K562 (cell line): Measurements from ENCODE around the gene ADORA1. TPM values are rescaled to one million over a fixed set of nuclear protein-coding genes. Genes with fewer than 3 reads are reported as not detected.

Source experiments
- ATAC-seq: fragments of 200-7000 bp; cut with Tn5 transposase; 3 replicates; pipeline ENCODE4 v1.9.1; 2020; ENCODE audit warnings: moderate library complexity
- BruUV-seq: library from RNA; stranded (reverse); fragments of 400-500 nt; replicated peaks from 2 replicates; lab custom pipeline; 2021; lab: Mats Ljungman, UMichigan
- CTCF ChIA-PET: fragments of 300-600 bp; formaldehyde crosslinking; extraction: SDS; loops from one replicate; lab custom pipeline; 2021; ENCODE audit warnings: low intra/inter-chr PET ratio; lab: Yijun Ruan, JAX
- POLR2A ChIA-PET: fragments of 300-600, 350-650 bp; sonication (Branson Sonifier 250); formaldehyde crosslinking; extraction: SDS; loops from one replicate; lab custom pipeline; 2021; ENCODE audit warnings: antibody characterized with exemption, inconsistent platforms; lab: Yijun Ruan, JAX
- DNase-seq, 4 experiments: peaks; one replicate each; pipeline versions ENCODE4 v3.0.0 to v3.0.0-alpha.2; 2011 to 2018; ENCODE audit warnings: low spot score in 3 of 4, mixed read lengths in 3 of 4; ENCODE audit errors: extremely low read depth in 1 of 4
- FAIRE-seq: peaks from 2 replicates; lab custom pipeline; 2011; peaks lifted over from hg19 to GRCh38; lab: Jason Lieb, UNC
- H2AFZ ChIP-seq: 2 replicates; pipeline ENCODE4 v1.6.0; 2011; ENCODE audit warnings: low read depth, low read length, control low read depth, inconsistent platforms
- H3K27ac ChIP-seq: fragments of 200-600 bp; 3 replicates; pipeline ENCODE4 v1.8.0; 2011; ENCODE audit warnings: low read depth, mild to moderate bottlenecking, control low read depth, inconsistent platforms, low read length, moderate library complexity, mixed read lengths; ENCODE audit errors: extremely low read depth
- H3K27me3 ChIP-seq, 2 experiments: fragments of 300-600 bp in 1 of 2; 2 replicates in 1 of 2; 3 replicates in 1 of 2; pipeline versions ENCODE4 v1.6.0 to v1.8.0; 2011; ENCODE audit warnings: inconsistent platforms in 2 of 2, low read length in 2 of 2, mild to moderate bottlenecking in 1 of 2, mixed read lengths in 1 of 2, moderate library complexity in 1 of 2; ENCODE audit not compliant: control insufficient read depth in 2 of 2, insufficient read depth in 2 of 2
- H3K36me3 ChIP-seq: fragments of 300-600 bp; 3 replicates; pipeline ENCODE4 v1.8.0; 2011; ENCODE audit warnings: mild to moderate bottlenecking, low read length, inconsistent platforms; ENCODE audit not compliant: control insufficient read depth, insufficient read depth
- H3K4me1 ChIP-seq, 2 experiments: fragments of 200-600 bp in 1 of 2; replicated peaks in 1 of 2; 2 replicates in 1 of 2; 3 replicates in 1 of 2; pipeline versions ENCODE4 v1.5.1 to v1.8.0; 2011; ENCODE audit warnings: inconsistent platforms in 2 of 2, low read length in 2 of 2, mild to moderate bottlenecking in 1 of 2, mixed read lengths in 1 of 2, moderate library complexity in 1 of 2; ENCODE audit not compliant: control insufficient read depth in 2 of 2, insufficient read depth in 2 of 2
- H3K4me2 ChIP-seq: 2 replicates; pipeline ENCODE4 v1.6.1; 2011; ENCODE audit warnings: low read length, control low read depth, inconsistent platforms, mixed read lengths; ENCODE audit not compliant: insufficient read depth
- H3K4me3 ChIP-seq: fragments of 200-600 bp; sonication (generic), shearing (Covaris generic); 2 replicates; pipeline ENCODE4 v1.5.1; 2016; ENCODE audit warnings: control low read depth, inconsistent platforms
- H3K79me2 ChIP-seq: fragments of 200-600 bp; 3 replicates; pipeline ENCODE4 v1.8.0; 2011; ENCODE audit warnings: low read length, inconsistent platforms; ENCODE audit not compliant: control insufficient read depth, insufficient read depth
- H3K9ac ChIP-seq, 2 experiments: 2 replicates each; pipeline versions ENCODE4 v1.6.0 to v1.6.1; 2011; ENCODE audit warnings: low read depth in 2 of 2, low read length in 2 of 2, control low read depth in 1 of 2, inconsistent platforms in 1 of 2, mild to moderate bottlenecking in 1 of 2, mixed read lengths in 1 of 2; ENCODE audit not compliant: insufficient read depth in 1 of 2
- H3K9me1 ChIP-seq: one replicate; pipeline ENCODE4 v1.6.0; 2011; ENCODE audit warnings: inconsistent platforms, mild to moderate bottlenecking, low read length, moderate library complexity; ENCODE audit not compliant: control insufficient read depth, insufficient read depth
- H3K9me3 ChIP-seq: replicated peaks from 2 replicates; pipeline ENCODE4 v1.5.1; 2011; ENCODE audit warnings: low read depth, low read length, inconsistent platforms; ENCODE audit not compliant: control insufficient read depth, insufficient read depth
- H4K20me1 ChIP-seq: replicated peaks from 2 replicates; pipeline ENCODE4 v1.6.1; 2011; ENCODE audit warnings: low read length, inconsistent platforms, mixed read lengths; ENCODE audit not compliant: control insufficient read depth, insufficient read depth
- ATF4 ChIP-seq: fragments of 450-650 bp; formaldehyde crosslinking; IDR thresholded peaks from 2 replicates; pipeline ENCODE4 v1.4.0; 2022; ENCODE audit warnings: mild to moderate bottlenecking, moderate library complexity
- HNRNPUL1 ChIP-seq: fragments of 200-400 bp; formaldehyde crosslinking; IDR thresholded peaks from 2 replicates; pipeline ENCODE4 v1.6.1; 2017; ENCODE audit warnings: low read length
- PATZ1 ChIP-seq: fragments of 250-450 bp; sonication (Bioruptor Pico); IDR thresholded peaks from 2 replicates; pipeline ENCODE4 v1.5.0; 2020; ENCODE audit warnings: mild to moderate bottlenecking, borderline replicate concordance
- PHF21A ChIP-seq: fragments of 450-650 bp; IDR thresholded peaks from 2 replicates; pipeline ENCODE4 v1.6.1; 2017; ENCODE audit warnings: low read depth, borderline replicate concordance
- SRSF3 ChIP-seq: fragments of 200-400 bp; formaldehyde crosslinking; IDR thresholded peaks from 2 replicates; pipeline ENCODE4 v1.6.1; 2016; ENCODE audit warnings: mild to moderate bottlenecking, low read length, moderate library complexity; ENCODE audit not compliant: insufficient read depth
- TGIF2 ChIP-seq: sonication (generic); formaldehyde crosslinking; IDR thresholded peaks from 2 replicates; pipeline ENCODE4 v1.8.1; 2022; ENCODE audit warnings: mild to moderate bottlenecking, missing genetic modification reagents, moderate library complexity
- ZSCAN29 ChIP-seq: fragments of 450-650 bp; IDR thresholded peaks from 2 replicates; pipeline ENCODE4 v1.6.1; 2017
- WGBS: fragments of 100-300 bp; shearing (Covaris generic); methylation state at CpG from one replicate; pipeline ENCODE4 v1.1.6; 2016; ENCODE audit warnings: low coverage, mixed read lengths; ENCODE audit not compliant: insufficient coverage; ENCODE audit errors: missing lambda C conversion rate; 5-methylcytosine and 5-hydroxymethylcytosine counted together
- in situ Hi-C: fragments of 300-500 bp; cut with MboI; formaldehyde crosslinking; loops from 4 replicates; pipeline ENCODE4 v1.15.0; 2018; ENCODE audit warnings: inconsistent platforms, mixed read lengths
- intact Hi-C: fragments of 100-400 bp; cut with micrococcal nuclease; formaldehyde crosslinking; loops from 2 replicates; pipeline ENCODE4 v1.14.2; 2022
- polyA plus RNA-seq, 8 experiments: library from polyadenylated mRNA; depleted of rRNA in 4 of 8; stranded (reverse) in 5 of 8; unstranded in 3 of 8; fragments of >200 nt; fragmentation: Nextera tagmentation in 2 of 8; fragmentation: Illumina TruSeq in 1 of 8; extraction: Ambion mirVana in 2 of 8; extraction: Trizol in 1 of 8; gene quantifications; 2 replicates each; pipeline versions ENCODE4 v1.2.1 to v1.2.3, GENCODE V29; 2011 to 2014; ENCODE audit warnings: inconsistent platforms in 1 of 8, missing spikeins in 1 of 8
- total RNA-seq, 7 experiments: library from RNA; depleted of rRNA in 6 of 7; stranded (reverse); fragments of >200 nt in 6 of 7; fragmentation: Illumina TruSeq in 2 of 7; extraction: Trizol in 2 of 7; gene quantifications; 2 replicates each; pipeline versions ENCODE4 v1.2.1 to v1.2.3, GENCODE V29; 2011 to 2021; ENCODE audit warnings: low replicate concordance in 1 of 7
- TF ChIP-seq, protein P1 (sequence below): sonication (generic); formaldehyde crosslinking; IDR thresholded peaks from 2 replicates; pipeline ENCODE4 v1.8.0; 2022; ENCODE audit warnings: mild to moderate bottlenecking, low read depth, missing genetic modification reagents
- TF ChIP-seq, protein P2 (sequence below): fragments of 250-450 bp; sonication (Bioruptor Pico); IDR thresholded peaks from 2 replicates; pipeline ENCODE4 v1.6.1; 2021; ENCODE audit warnings: mild to moderate bottlenecking
- TF ChIP-seq, protein P3 (sequence below), 2 experiments: fragments of 450-650 bp; IDR thresholded peaks; 2 replicates each; pipeline ENCODE4 v1.6.1; 2018; ENCODE audit warnings: mild to moderate bottlenecking in 2 of 2, low read depth in 1 of 2; ENCODE audit not compliant: partially characterized antibody in 2 of 2

Gene ADORA1
- total and polyA plus RNA-seq, 9 of the 15 experiments (the other 6 are each of a cell fraction or from before 2014, with no cell fraction given): not detected

GRCh38 chr1:203175827-203176241 lies 48.3 kb downstream of the ADORA1 start:
- intact Hi-C loops: no loop called here
- no TSS peak for BruUV-seq
- in situ Hi-C loops: no loop called here
- no peak for ATAC-seq
- peaks cover 12 to 71% of the 10 kb centered on the region in 2 experiments; a peak in 4 of 5 replicates for H3K27me3 ChIP-seq
- ChIA-PET POLR2A (interaction anchor here (1.2 kb wide), 1 partner anchor 15 kb away, joined by 4 read pairs; no protein-coding TSS in a partner anchor), CTCF (interaction anchor here (0.6 kb wide), 1 partner anchor 12 kb away, joined by 3 read pairs; no protein-coding TSS in a partner anchor)
- no peaks in the 10 kb centered on the region for H3K79me2 ChIP-seq
- FAIRE-seq: no peak
- H3K36me3 ChIP-seq: no peaks in the 10 kb centered on the region
- 0% methylated on average over 9 of the region's 9 CpGs for WGBS
- H3K4me1 ChIP-seq: peaks cover 0 to 8% of the 10 kb centered on the region in 2 experiments; a peak in 1 of 5 replicates
- no peak overlapping the region for H3K4me2 ChIP-seq
- no peak overlapping the region for H3K4me3 ChIP-seq
- no peaks in the 10 kb centered on the region for H3K9me3 ChIP-seq
- no peak overlapping the region for H2AFZ ChIP-seq
- no peak for DNase-seq
- no peak overlapping the region for H3K27ac ChIP-seq
- H3K9ac ChIP-seq: 0 out of 4 replicates have a peak overlapping the region, but pooled peaks of 1 of the 2 experiments have one; percentile 4
- TF ChIP-seq, protein P1, sequence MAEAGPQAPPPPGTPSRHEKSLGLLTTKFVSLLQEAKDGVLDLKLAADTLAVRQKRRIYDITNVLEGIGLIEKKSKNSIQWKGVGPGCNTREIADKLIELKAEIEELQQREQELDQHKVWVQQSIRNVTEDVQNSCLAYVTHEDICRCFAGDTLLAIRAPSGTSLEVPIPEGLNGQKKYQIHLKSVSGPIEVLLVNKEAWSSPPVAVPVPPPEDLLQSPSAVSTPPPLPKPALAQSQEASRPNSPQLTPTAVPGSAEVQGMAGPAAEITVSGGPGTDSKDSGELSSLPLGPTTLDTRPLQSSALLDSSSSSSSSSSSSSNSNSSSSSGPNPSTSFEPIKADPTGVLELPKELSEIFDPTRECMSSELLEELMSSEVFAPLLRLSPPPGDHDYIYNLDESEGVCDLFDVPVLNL (CRISPR knock-in tag): no peak
- TF ChIP-seq, protein P2, sequence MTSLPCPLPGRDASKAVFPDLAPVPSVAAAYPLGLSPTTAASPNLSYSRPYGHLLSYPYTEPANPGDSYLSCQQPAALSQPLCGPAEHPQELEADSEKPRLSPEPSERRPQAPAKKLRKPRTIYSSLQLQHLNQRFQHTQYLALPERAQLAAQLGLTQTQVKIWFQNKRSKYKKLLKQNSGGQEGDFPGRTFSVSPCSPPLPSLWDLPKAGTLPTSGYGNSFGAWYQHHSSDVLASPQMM (CRISPR knock-in tag): no peak
- TF ChIP-seq TGIF2 (CRISPR knock-in tag) (no peak), HNRNPUL1 (no peak), ZSCAN29 (no peak), PATZ1 (CRISPR knock-in tag) (no peak), ATF4 (no peak), PHF21A (no peak), SRSF3 (no peak)
- TF ChIP-seq, protein P3, sequence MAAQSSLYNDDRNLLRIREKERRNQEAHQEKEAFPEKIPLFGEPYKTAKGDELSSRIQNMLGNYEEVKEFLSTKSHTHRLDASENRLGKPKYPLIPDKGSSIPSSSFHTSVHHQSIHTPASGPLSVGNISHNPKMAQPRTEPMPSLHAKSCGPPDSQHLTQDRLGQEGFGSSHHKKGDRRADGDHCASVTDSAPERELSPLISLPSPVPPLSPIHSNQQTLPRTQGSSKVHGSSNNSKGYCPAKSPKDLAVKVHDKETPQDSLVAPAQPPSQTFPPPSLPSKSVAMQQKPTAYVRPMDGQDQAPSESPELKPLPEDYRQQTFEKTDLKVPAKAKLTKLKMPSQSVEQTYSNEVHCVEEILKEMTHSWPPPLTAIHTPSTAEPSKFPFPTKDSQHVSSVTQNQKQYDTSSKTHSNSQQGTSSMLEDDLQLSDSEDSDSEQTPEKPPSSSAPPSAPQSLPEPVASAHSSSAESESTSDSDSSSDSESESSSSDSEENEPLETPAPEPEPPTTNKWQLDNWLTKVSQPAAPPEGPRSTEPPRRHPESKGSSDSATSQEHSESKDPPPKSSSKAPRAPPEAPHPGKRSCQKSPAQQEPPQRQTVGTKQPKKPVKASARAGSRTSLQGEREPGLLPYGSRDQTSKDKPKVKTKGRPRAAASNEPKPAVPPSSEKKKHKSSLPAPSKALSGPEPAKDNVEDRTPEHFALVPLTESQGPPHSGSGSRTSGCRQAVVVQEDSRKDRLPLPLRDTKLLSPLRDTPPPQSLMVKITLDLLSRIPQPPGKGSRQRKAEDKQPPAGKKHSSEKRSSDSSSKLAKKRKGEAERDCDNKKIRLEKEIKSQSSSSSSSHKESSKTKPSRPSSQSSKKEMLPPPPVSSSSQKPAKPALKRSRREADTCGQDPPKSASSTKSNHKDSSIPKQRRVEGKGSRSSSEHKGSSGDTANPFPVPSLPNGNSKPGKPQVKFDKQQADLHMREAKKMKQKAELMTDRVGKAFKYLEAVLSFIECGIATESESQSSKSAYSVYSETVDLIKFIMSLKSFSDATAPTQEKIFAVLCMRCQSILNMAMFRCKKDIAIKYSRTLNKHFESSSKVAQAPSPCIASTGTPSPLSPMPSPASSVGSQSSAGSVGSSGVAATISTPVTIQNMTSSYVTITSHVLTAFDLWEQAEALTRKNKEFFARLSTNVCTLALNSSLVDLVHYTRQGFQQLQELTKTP (IDR thresholded peaks at IDR 0.05; ENCODE audit: low read depth in 1 of 2, partially characterized antibody in 2 of 2): no peak
- H3K9me1 ChIP-seq: no peaks in the 10 kb centered on the region
- H4K20me1 ChIP-seq: peaks cover 26% of the 10 kb centered on the region; the same call in 1 of the 2 replicates
